WTC11 (cell line): ENCODE measurements around the gene SMCO2. TPM values are rescaled to one million over a fixed set of nuclear protein-coding genes. Genes with fewer than 3 reads are reported as not detected.

Source experiments
- ATAC-seq: fragments of 200-7000 bp; cut with Tn5 transposase; 2 replicates; pipeline ENCODE4 v1.10.0; 2021; ENCODE audit warnings: mild to moderate bottlenecking, moderate library complexity
- CTCF ChIA-PET: fragments of 300-600 bp; sonication (Branson Sonifier 250); formaldehyde crosslinking; loops from one replicate; lab custom pipeline; 2021; ENCODE audit warnings: antibody characterized with exemption; lab: Charles Lee
- POLR2A ChIA-PET: fragments of 350-600 bp; sonication (Branson Sonifier 250); formaldehyde crosslinking; loops from one replicate; lab custom pipeline; 2021; ENCODE audit warnings: antibody characterized with exemption; lab: Charles Lee
- DNase-seq: peaks from one replicate; pipeline ENCODE4 v3.0.0; 2021; ENCODE audit warnings: low spot score
- H3K27ac Mint-ChIP-seq: 2 replicates; pipeline ENCODE4 v1.8.0; 2021; ENCODE audit warnings: mixed read lengths
- H3K27me3 Mint-ChIP-seq: 2 replicates; pipeline ENCODE4 v1.8.0; 2021; ENCODE audit warnings: low read depth, mild to moderate bottlenecking, moderate library complexity, mixed read lengths
- H3K36me3 Mint-ChIP-seq: 2 replicates; pipeline ENCODE4 v1.8.0; 2021; ENCODE audit warnings: mixed read lengths
- H3K4me1 Mint-ChIP-seq: 2 replicates; pipeline ENCODE4 v1.8.0; 2022; ENCODE audit warnings: mixed read lengths
- H3K4me3 Mint-ChIP-seq: 2 replicates; pipeline ENCODE4 v1.8.0; 2021; ENCODE audit warnings: mild to moderate bottlenecking, moderate library complexity, mixed read lengths
- H3K9me3 Mint-ChIP-seq: 2 replicates; pipeline ENCODE4 v1.8.0; 2021; ENCODE audit warnings: mixed read lengths
- ATF1 ChIP-seq: sonication (generic); formaldehyde crosslinking; IDR thresholded peaks from 2 replicates; pipeline ENCODE4 v1.8.1; 2023; ENCODE audit warnings: mild to moderate bottlenecking, moderate library complexity, missing genetic modification reagents
- EMX1 ChIP-seq: fragments of 250-450 bp; sonication (Bioruptor Pico); IDR thresholded peaks from 2 replicates; pipeline ENCODE4 v1.8.0; 2021; ENCODE audit warnings: mild to moderate bottlenecking
- GTF2I ChIP-seq: fragments of 250-450 bp; sonication (Bioruptor Pico); conservative IDR thresholded peaks from 2 replicates; pipeline ENCODE4 v1.4.0; 2021; ENCODE audit warnings: mild to moderate bottlenecking
- HMGA2 ChIP-seq: fragments of 250-450 bp; sonication (Bioruptor Pico); IDR thresholded peaks from 2 replicates; pipeline ENCODE4 v1.4.0; 2021; ENCODE audit warnings: mild to moderate bottlenecking, moderate library complexity
- MXD4 ChIP-seq: fragments of 250-450 bp; sonication (Bioruptor Pico); IDR thresholded peaks from 2 replicates; pipeline ENCODE4 v1.8.0; 2021; ENCODE audit warnings: mild to moderate bottlenecking, moderate library complexity, borderline replicate concordance
- NFE2L1 ChIP-seq: sonication (generic); formaldehyde crosslinking; IDR thresholded peaks from 2 replicates; pipeline ENCODE4 v1.8.1; 2023; ENCODE audit warnings: missing genetic modification reagents
- NFYB ChIP-seq: sonication (generic); formaldehyde crosslinking; conservative IDR thresholded peaks from 2 replicates; pipeline ENCODE4 v1.8.0; 2022; ENCODE audit warnings: low read depth, missing genetic modification reagents
- SOX15 ChIP-seq: fragments of 250-450 bp; sonication (Bioruptor Pico); IDR thresholded peaks from 2 replicates; pipeline ENCODE4 v1.9.0; 2021; ENCODE audit warnings: mild to moderate bottlenecking
- TCF7 ChIP-seq: sonication (generic); formaldehyde crosslinking; IDR thresholded peaks from 2 replicates; pipeline ENCODE4 v1.8.0; 2022; ENCODE audit warnings: mild to moderate bottlenecking, low read depth, missing genetic modification reagents, moderate library complexity
- TEAD1 ChIP-seq: sonication (generic); formaldehyde crosslinking; IDR thresholded peaks from 2 replicates; pipeline ENCODE4 v1.8.0; 2022; ENCODE audit warnings: mild to moderate bottlenecking, missing genetic modification reagents
- ZBTB21 ChIP-seq: sonication (generic); formaldehyde crosslinking; IDR thresholded peaks from 2 replicates; pipeline ENCODE4 v1.8.1; 2023; ENCODE audit warnings: mild to moderate bottlenecking, missing genetic modification reagents, borderline replicate concordance
- ZNF138 ChIP-seq: sonication (generic); formaldehyde crosslinking; conservative IDR thresholded peaks from 2 replicates; pipeline ENCODE4 v1.8.1; 2022; ENCODE audit warnings: mild to moderate bottlenecking, moderate library complexity, missing genetic modification reagents
- ZNF219 ChIP-seq: sonication (generic); formaldehyde crosslinking; IDR thresholded peaks from 2 replicates; pipeline ENCODE4 v1.8.0; 2023; ENCODE audit warnings: missing genetic modification reagents, mild to moderate bottlenecking, borderline replicate concordance
- ZNF423 ChIP-seq: fragments of 250-450 bp; sonication (Bioruptor Pico); IDR thresholded peaks from 2 replicates; pipeline ENCODE4 v2.1.2; 2022; ENCODE audit warnings: mild to moderate bottlenecking, moderate library complexity
- total RNA-seq: library from RNA; stranded (reverse); gene quantifications from 3 replicates; pipeline ENCODE4 v1.2.3, GENCODE V29; 2021
- TF ChIP-seq, protein P1 (sequence below): sonication (generic); formaldehyde crosslinking; IDR thresholded peaks from 2 replicates; pipeline ENCODE4 v1.8.1; 2022; ENCODE audit warnings: low read depth, missing genetic modification reagents, borderline replicate concordance
- TF ChIP-seq, protein P2 (sequence below): fragments of 250-450 bp; sonication (Bioruptor Pico); IDR thresholded peaks from 2 replicates; pipeline ENCODE4 v1.8.0; 2021; ENCODE audit warnings: mild to moderate bottlenecking
- TF ChIP-seq, protein P3 (sequence below): sonication (generic); formaldehyde crosslinking; IDR thresholded peaks from 2 replicates; pipeline ENCODE4 v1.8.0; 2023; ENCODE audit warnings: missing genetic modification reagents
- TF ChIP-seq, protein P4 (sequence below): fragments of 250-450 bp; sonication (Bioruptor Pico); IDR thresholded peaks from 2 replicates; pipeline ENCODE4 v1.9.0; 2021; ENCODE audit warnings: mild to moderate bottlenecking
- TF ChIP-seq, protein P5 (sequence below): sonication (generic); formaldehyde crosslinking; IDR thresholded peaks from 2 replicates; pipeline ENCODE4 v1.8.1; 2022; ENCODE audit warnings: mild to moderate bottlenecking, moderate library complexity, missing genetic modification reagents
- TF ChIP-seq, protein P6 (sequence below): sonication (generic); formaldehyde crosslinking; IDR thresholded peaks from 2 replicates; pipeline ENCODE4 v1.8.0; 2022; ENCODE audit warnings: mild to moderate bottlenecking, missing genetic modification reagents

Gene SMCO2
- total RNA-seq, 1 experiment from 2014 or later, result 0.52 TPM

DNA sequence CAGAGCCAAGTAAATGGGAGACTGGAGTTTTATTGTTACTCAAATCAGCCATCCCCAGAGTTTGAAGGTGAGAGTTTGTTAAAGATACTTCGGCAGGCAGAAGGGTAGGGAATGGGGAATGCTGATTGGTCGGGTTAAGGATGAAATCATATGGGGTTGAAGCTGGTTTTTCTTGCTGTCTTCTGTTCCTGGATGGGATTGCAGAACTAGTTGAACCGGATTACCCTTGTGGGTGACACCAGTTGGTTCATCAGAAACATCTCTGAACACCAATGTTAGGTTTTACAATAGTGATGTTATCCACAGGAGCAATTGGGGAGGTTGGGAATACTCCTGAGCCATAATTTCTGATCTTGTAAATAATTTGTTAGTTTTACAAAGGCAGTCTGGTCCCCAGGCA, 18.7 kb upstream of the SMCO2 start:
- Mint-ChIP-seq H3K4me1 (peaks cover 4% of the 10 kb centered on the region), H3K9me3 (peaks cover 9% of the 10 kb centered on the region), H3K27ac (no peak overlapping the region), H3K27me3 (no peaks in the 10 kb centered on the region), H3K36me3 (peaks cover 7% of the 10 kb centered on the region), H3K4me3 (no peak overlapping the region)
- no peak for DNase-seq
- ChIA-PET CTCF (no interaction called here), POLR2A (interaction anchor here (0.6 kb wide), 2 partner anchors 50 to 200 kb away, joined by 3 to 4 read pairs; no protein-coding TSS in a partner anchor)
- no peak for ATAC-seq
- TF ChIP-seq MXD4 (CRISPR knock-in tag), result no peak
- no peak for TF ChIP-seq NFYB
- TF ChIP-seq SOX15 (CRISPR knock-in tag), result no peak
- TF ChIP-seq, protein P1, sequence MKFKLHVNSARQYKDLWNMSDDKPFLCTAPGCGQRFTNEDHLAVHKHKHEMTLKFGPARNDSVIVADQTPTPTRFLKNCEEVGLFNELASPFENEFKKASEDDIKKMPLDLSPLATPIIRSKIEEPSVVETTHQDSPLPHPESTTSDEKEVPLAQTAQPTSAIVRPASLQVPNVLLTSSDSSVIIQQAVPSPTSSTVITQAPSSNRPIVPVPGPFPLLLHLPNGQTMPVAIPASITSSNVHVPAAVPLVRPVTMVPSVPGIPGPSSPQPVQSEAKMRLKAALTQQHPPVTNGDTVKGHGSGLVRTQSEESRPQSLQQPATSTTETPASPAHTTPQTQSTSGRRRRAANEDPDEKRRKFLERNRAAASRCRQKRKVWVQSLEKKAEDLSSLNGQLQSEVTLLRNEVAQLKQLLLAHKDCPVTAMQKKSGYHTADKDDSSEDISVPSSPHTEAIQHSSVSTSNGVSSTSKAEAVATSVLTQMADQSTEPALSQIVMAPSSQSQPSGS (CRISPR knock-in tag), result no peak
- no peak for TF ChIP-seq ZNF423 (CRISPR knock-in tag)
- TF ChIP-seq ZNF138 (CRISPR knock-in tag), result no peak
- TF ChIP-seq NFE2L1, result no peak
- no peak for TF ChIP-seq GTF2I (CRISPR knock-in tag)
- TF ChIP-seq HMGA2 (CRISPR knock-in tag), result no peak
- TF ChIP-seq, all 79 proteins: peak for 0

DNA sequence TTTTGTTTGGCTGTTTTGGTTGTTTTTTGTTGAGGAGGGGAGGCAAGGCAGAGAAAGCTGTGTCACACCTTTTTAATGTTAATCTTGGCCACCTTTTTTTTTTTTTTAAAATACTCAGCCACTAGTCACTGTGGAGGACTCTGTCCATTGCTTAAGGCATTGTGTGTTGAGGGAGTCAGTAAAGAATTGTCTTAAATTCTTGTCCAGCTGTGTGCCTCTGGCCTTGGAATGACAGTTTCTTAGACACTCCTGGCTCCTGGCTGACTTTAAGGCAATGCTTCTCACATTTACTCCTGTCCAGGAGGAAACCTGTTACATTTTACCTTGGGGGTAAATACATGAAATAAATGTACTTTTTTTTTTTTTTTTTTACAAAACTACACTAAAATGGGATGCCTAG, 18.1 kb upstream of the SMCO2 start:
- H3K27ac Mint-ChIP-seq, result no peak overlapping the region
- DNase-seq, result no peak
- H3K36me3 Mint-ChIP-seq, result peaks cover 7% of the 10 kb centered on the region
- H3K9me3 Mint-ChIP-seq, result peaks cover 9% of the 10 kb centered on the region
- TF ChIP-seq, protein P2, sequence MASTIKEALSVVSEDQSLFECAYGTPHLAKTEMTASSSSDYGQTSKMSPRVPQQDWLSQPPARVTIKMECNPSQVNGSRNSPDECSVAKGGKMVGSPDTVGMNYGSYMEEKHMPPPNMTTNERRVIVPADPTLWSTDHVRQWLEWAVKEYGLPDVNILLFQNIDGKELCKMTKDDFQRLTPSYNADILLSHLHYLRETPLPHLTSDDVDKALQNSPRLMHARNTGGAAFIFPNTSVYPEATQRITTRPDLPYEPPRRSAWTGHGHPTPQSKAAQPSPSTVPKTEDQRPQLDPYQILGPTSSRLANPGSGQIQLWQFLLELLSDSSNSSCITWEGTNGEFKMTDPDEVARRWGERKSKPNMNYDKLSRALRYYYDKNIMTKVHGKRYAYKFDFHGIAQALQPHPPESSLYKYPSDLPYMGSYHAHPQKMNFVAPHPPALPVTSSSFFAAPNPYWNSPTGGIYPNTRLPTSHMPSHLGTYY, result no peak
- ChIA-PET POLR2A (interaction anchor here (0.6 kb wide), 2 partner anchors 49 to 199 kb away, joined by 3 to 4 read pairs; no protein-coding TSS in a partner anchor), CTCF (no interaction called here)
- peaks cover 4% of the 10 kb centered on the region for H3K4me1 Mint-ChIP-seq
- no peak overlapping the region for H3K4me3 Mint-ChIP-seq
- no peak for ATAC-seq
- H3K27me3 Mint-ChIP-seq, result no peaks in the 10 kb centered on the region

DNA sequence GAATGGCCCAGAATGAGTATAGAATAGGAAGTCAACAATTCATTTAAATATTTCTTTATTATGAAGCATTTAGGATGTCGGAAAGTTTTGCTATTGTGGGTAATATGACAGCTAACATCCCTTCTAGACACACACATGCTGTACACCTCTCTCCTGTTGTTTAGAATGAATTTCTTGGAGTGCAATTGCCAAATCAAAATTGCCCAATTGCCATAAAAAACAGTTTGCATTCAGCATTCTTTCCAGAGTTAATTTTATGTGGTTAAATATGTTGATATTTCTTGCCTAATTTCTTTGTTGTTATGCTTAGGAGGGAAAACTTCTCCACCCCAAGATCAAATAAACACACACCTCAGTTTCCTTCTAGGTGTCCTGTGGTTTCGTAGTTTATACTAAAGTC, 16.9 kb upstream of the SMCO2 start:
- ChIA-PET CTCF (no interaction called here), POLR2A (no interaction called here)
- H3K4me3 Mint-ChIP-seq, result no peak overlapping the region
- no peak overlapping the region for H3K27ac Mint-ChIP-seq
- H3K36me3 Mint-ChIP-seq, result peaks cover 7% of the 10 kb centered on the region
- DNase-seq (no peak), ATAC-seq (no peak)
- H3K27me3 Mint-ChIP-seq, result no peaks in the 10 kb centered on the region
- peaks cover 4% of the 10 kb centered on the region for H3K4me1 Mint-ChIP-seq
- H3K9me3 Mint-ChIP-seq, result peaks cover 9% of the 10 kb centered on the region
- TF ChIP-seq TEAD1 (CRISPR knock-in tag), result no peak
- TF ChIP-seq, protein P3, sequence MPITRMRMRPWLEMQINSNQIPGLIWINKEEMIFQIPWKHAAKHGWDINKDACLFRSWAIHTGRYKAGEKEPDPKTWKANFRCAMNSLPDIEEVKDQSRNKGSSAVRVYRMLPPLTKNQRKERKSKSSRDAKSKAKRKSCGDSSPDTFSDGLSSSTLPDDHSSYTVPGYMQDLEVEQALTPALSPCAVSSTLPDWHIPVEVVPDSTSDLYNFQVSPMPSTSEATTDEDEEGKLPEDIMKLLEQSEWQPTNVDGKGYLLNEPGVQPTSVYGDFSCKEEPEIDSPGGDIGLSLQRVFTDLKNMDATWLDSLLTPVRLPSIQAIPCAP, result no peak
- no peak for TF ChIP-seq EMX1
- TF ChIP-seq, protein P4, sequence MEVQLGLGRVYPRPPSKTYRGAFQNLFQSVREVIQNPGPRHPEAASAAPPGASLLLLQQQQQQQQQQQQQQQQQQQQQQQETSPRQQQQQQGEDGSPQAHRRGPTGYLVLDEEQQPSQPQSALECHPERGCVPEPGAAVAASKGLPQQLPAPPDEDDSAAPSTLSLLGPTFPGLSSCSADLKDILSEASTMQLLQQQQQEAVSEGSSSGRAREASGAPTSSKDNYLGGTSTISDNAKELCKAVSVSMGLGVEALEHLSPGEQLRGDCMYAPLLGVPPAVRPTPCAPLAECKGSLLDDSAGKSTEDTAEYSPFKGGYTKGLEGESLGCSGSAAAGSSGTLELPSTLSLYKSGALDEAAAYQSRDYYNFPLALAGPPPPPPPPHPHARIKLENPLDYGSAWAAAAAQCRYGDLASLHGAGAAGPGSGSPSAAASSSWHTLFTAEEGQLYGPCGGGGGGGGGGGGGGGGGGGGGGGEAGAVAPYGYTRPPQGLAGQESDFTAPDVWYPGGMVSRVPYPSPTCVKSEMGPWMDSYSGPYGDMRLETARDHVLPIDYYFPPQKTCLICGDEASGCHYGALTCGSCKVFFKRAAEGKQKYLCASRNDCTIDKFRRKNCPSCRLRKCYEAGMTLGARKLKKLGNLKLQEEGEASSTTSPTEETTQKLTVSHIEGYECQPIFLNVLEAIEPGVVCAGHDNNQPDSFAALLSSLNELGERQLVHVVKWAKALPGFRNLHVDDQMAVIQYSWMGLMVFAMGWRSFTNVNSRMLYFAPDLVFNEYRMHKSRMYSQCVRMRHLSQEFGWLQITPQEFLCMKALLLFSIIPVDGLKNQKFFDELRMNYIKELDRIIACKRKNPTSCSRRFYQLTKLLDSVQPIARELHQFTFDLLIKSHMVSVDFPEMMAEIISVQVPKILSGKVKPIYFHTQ (CRISPR knock-in tag), result no peak
- TF ChIP-seq, protein P5, sequence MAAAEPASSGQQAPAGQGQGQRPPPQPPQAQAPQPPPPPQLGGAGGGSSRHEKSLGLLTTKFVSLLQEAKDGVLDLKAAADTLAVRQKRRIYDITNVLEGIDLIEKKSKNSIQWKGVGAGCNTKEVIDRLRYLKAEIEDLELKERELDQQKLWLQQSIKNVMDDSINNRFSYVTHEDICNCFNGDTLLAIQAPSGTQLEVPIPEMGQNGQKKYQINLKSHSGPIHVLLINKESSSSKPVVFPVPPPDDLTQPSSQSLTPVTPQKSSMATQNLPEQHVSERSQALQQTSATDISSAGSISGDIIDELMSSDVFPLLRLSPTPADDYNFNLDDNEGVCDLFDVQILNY (CRISPR knock-in tag), result no peak
- TF ChIP-seq TCF7, result no peak
- TF ChIP-seq ZBTB21 (CRISPR knock-in tag), result no peak
- TF ChIP-seq ATF1, result no peak
- no peak for TF ChIP-seq ZNF219 (CRISPR knock-in tag)
- TF ChIP-seq, protein P6, sequence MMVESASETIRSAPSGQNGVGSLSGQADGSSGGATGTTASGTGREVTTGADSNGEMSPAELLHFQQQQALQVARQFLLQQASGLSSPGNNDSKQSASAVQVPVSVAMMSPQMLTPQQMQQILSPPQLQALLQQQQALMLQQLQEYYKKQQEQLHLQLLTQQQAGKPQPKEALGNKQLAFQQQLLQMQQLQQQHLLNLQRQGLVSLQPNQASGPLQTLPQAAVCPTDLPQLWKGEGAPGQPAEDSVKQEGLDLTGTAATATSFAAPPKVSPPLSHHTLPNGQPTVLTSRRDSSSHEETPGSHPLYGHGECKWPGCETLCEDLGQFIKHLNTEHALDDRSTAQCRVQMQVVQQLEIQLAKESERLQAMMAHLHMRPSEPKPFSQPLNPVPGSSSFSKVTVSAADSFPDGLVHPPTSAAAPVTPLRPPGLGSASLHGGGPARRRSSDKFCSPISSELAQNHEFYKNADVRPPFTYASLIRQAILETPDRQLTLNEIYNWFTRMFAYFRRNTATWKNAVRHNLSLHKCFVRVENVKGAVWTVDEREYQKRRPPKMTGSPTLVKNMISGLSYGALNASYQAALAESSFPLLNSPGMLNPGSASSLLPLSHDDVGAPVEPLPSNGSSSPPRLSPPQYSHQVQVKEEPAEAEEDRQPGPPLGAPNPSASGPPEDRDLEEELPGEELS (CRISPR knock-in tag), result no peak
